Lung microvascular endothelial cell (primary cell): Measurements from ENCODE around the gene MESD. TPM values are rescaled to one million over a fixed set of nuclear protein-coding genes. Genes with fewer than 3 reads are reported as not detected.
A peak's percentile ranks its signal among the peaks of the same experiment; 100 is the strongest.

ENCODE experiments used
- DNase-seq, 2 donors: peaks; one replicate each; pipeline versions ENCODE4 v3.0.0 to v3.0.0-alpha.2; 2010; ENCODE audit warnings: low read depth in 2 of 2
- total RNA-seq: library from RNA; depleted of rRNA; stranded (reverse); fragments of >200 nt; gene quantifications from 2 replicates; pipeline ENCODE4 v1.2.1, GENCODE V29; 2014

Gene MESD
- total RNA-seq, 1 donor from 2014 or later = 13.3 TPM

GRCh38 chr15:80940331-80940730, 49.3 kb downstream of the MESD start:
- DNase-seq = no peak

- DNase-seq = no peak
These were observed 50.4 kb downstream of the MESD start for GRCh38 chr15:80939216-80939615.

- DNase-seq = no peak
These were observed 51.9 kb downstream of the MESD start for GRCh38 chr15:80937718-80938117.

GRCh38 chr15:80936288-80937078, 53.1 kb downstream of the MESD start:
- DNase-seq = no peak

GRCh38 chr15:80934761-80935221, 54.8 kb downstream of the MESD start:
- peak in 1 of 2 donors; percentile 65 for DNase-seq

- DNase-seq = peak; percentile 49 to 55
These were observed 56.6 kb downstream of the MESD start for GRCh38 chr15:80932989-80933388.

GRCh38 chr15:80932513-80932815, 57.2 kb downstream of the MESD start:
- no peak for DNase-seq

- DNase-seq = no peak
These were observed 57.7 kb downstream of the MESD start for GRCh38 chr15:80931721-80932512.

GRCh38 chr15:80931191-80931590, 58.4 kb downstream of the MESD start:
- DNase-seq = no peak

- no peak for DNase-seq
These were observed 59.9 kb downstream of the MESD start for GRCh38 chr15:80929689-80930088.

GRCh38 chr15:80929225-80929624, 60.4 kb downstream of the MESD start:
- peak in 1 of 2 donors; percentile 17 for DNase-seq

- no peak for DNase-seq
These were observed 63.5 kb downstream of the MESD start for GRCh38 chr15:80926126-80926525.

GRCh38 chr15:80925597-80926059, 64.0 kb downstream of the MESD start:
- peak in 1 of 2 donors; percentile 43 for DNase-seq

- DNase-seq = no peak
These were observed 65.3 kb downstream of the MESD start for GRCh38 chr15:80924278-80924677.

- DNase-seq = no peak
These were observed 66.0 kb downstream of the MESD start for GRCh38 chr15:80923668-80924067.

GRCh38 chr15:80921736-80922410, 67.7 kb downstream of the MESD start:
- DNase-seq = no peak

GRCh38 chr15:80920271-80920699, 69.3 kb downstream of the MESD start:
- no peak for DNase-seq

- no peak for DNase-seq
These were observed 71.3 kb downstream of the MESD start for GRCh38 chr15:80918196-80918783.

GRCh38 chr15:80916056-80916455, 73.6 kb downstream of the MESD start:
- DNase-seq = no peak

GRCh38 chr15:80915472-80915871, 74.1 kb downstream of the MESD start:
- no peak for DNase-seq

GRCh38 chr15:80913541-80913940, 76.1 kb downstream of the MESD start:
- DNase-seq = no peak

- no peak for DNase-seq
These were observed 76.9 kb downstream of the MESD start for GRCh38 chr15:80912673-80913072.
